H9 (cell line): ENCODE data around the gene CROCC2. TPM values are rescaled to one million over a fixed set of nuclear protein-coding genes. Genes with fewer than 3 reads are reported as not detected.

Experiments used
- DNase-seq: peaks from one replicate; pipeline ENCODE4 v3.0.0-alpha.2; 2017
- H2AFZ ChIP-seq: one replicate; pipeline ENCODE4 v1.6.1; 2013; ENCODE audit warnings: mild to moderate bottlenecking, low read length, control low read depth, moderate library complexity
- H2AK5ac ChIP-seq: 2 replicates; pipeline ENCODE4 v1.6.1; 2013; ENCODE audit warnings: low read length, control low read depth, mixed read lengths; ENCODE audit not compliant: insufficient read length
- H2BK120ac ChIP-seq: one replicate; pipeline ENCODE4 v1.6.1; 2013; ENCODE audit warnings: low read depth, mild to moderate bottlenecking, low read length, control low read depth, inconsistent platforms; ENCODE audit not compliant: poor library complexity, severe bottlenecking
- H2BK12ac ChIP-seq: 2 replicates; pipeline ENCODE4 v1.6.1; 2013; ENCODE audit warnings: low read length, control low read depth, mixed read lengths, low read depth; ENCODE audit not compliant: insufficient read length
- H2BK15ac ChIP-seq: 2 replicates; pipeline ENCODE4 v1.6.1; 2013; ENCODE audit warnings: low read depth, low read length, control low read depth
- H2BK20ac ChIP-seq: one replicate; pipeline ENCODE4 v1.6.1; 2013; ENCODE audit warnings: low read depth, mild to moderate bottlenecking, low read length, control low read depth, inconsistent platforms; ENCODE audit not compliant: poor library complexity, severe bottlenecking
- H2BK5ac ChIP-seq: 2 replicates; pipeline ENCODE4 v1.6.1; 2013; ENCODE audit warnings: low read length, control low read depth, mixed read lengths; ENCODE audit not compliant: insufficient read length
- H3K14ac ChIP-seq: 2 replicates; pipeline ENCODE4 v1.6.1; 2013; ENCODE audit warnings: low read length, control low read depth; ENCODE audit not compliant: insufficient read depth
- H3K18ac ChIP-seq: 2 replicates; pipeline ENCODE4 v1.6.1; 2013; ENCODE audit warnings: low read depth, mild to moderate bottlenecking, mixed read lengths, low read length, control low read depth; ENCODE audit not compliant: insufficient read length
- H3K23ac ChIP-seq: 2 replicates; pipeline ENCODE4 v1.6.1; 2013; ENCODE audit warnings: low read length, control low read depth, mixed read lengths, low read depth; ENCODE audit not compliant: insufficient read length
- H3K23me2 ChIP-seq: 2 replicates; pipeline ENCODE4 v1.6.1; 2013; ENCODE audit warnings: low read depth, mild to moderate bottlenecking, mixed read lengths, low read length, control low read depth; ENCODE audit not compliant: insufficient read length, poor library complexity, severe bottlenecking
- H3K27ac ChIP-seq: 2 replicates; pipeline ENCODE4 v1.5.1; 2013; ENCODE audit warnings: low read length, control low read depth, mixed read lengths, low read depth; ENCODE audit not compliant: insufficient read length
- H3K27me3 ChIP-seq: 2 replicates; pipeline ENCODE4 v1.6.1; 2013; ENCODE audit warnings: low read length, control low read depth, inconsistent platforms; ENCODE audit not compliant: insufficient read depth
- H3K4ac ChIP-seq: 2 replicates; pipeline ENCODE4 v1.6.1; 2013; ENCODE audit warnings: low read depth, mild to moderate bottlenecking, control low read depth, inconsistent platforms, low read length, moderate library complexity
- H3K4me1 ChIP-seq: 2 replicates; pipeline ENCODE4 v1.6.1; 2013; ENCODE audit warnings: low read length, control low read depth, inconsistent platforms; ENCODE audit not compliant: insufficient read depth
- H3K4me2 ChIP-seq: 2 replicates; pipeline ENCODE4 v1.6.1; 2013; ENCODE audit warnings: low read length, control low read depth, mixed read lengths; ENCODE audit not compliant: insufficient read length, insufficient read depth
- H3K56ac ChIP-seq: 2 replicates; pipeline ENCODE4 v1.6.1; 2013; ENCODE audit warnings: low read depth, mild to moderate bottlenecking, mixed read lengths, low read length, control low read depth; ENCODE audit not compliant: insufficient read length
- H3K79me1 ChIP-seq: 2 replicates; pipeline ENCODE4 v1.6.1; 2013; ENCODE audit warnings: low read depth, mild to moderate bottlenecking, moderate library complexity, low read length, control low read depth, inconsistent platforms; ENCODE audit not compliant: insufficient read depth, poor library complexity, severe bottlenecking
- H3K79me2 ChIP-seq: 2 replicates; pipeline ENCODE4 v1.6.1; 2013; ENCODE audit warnings: low read length, control low read depth, inconsistent platforms; ENCODE audit not compliant: insufficient read depth
- H3K9ac ChIP-seq: 2 replicates; pipeline ENCODE4 v1.6.1; 2013; ENCODE audit warnings: low read length, control low read depth, mixed read lengths; ENCODE audit not compliant: insufficient read length; ENCODE audit errors: extremely low read depth
- H3K9me3 ChIP-seq: one replicate; pipeline ENCODE4 v1.6.1; 2013; ENCODE audit warnings: low read depth, low read length, inconsistent platforms; ENCODE audit not compliant: control insufficient read depth
- H3T11ph ChIP-seq: one replicate; pipeline ENCODE4 v1.6.1; 2013; ENCODE audit warnings: mild to moderate bottlenecking, low read length, control low read depth, inconsistent platforms
- H4K20me1 ChIP-seq: one replicate; pipeline ENCODE4 v1.6.1; 2013; ENCODE audit not compliant: control insufficient read depth, insufficient read length, insufficient read depth
- H4K5ac ChIP-seq: 2 replicates; pipeline ENCODE4 v1.6.1; 2013; ENCODE audit warnings: low read depth, mild to moderate bottlenecking, mixed read lengths, low read length, control low read depth; ENCODE audit not compliant: insufficient read length
- H4K8ac ChIP-seq: replicated peaks from 2 replicates; pipeline ENCODE4 v1.6.1; 2013; ENCODE audit warnings: low read length, control low read depth, mixed read lengths, low read depth; ENCODE audit not compliant: insufficient read length
- H4K91ac ChIP-seq: 2 replicates; pipeline ENCODE4 v1.6.1; 2013; ENCODE audit warnings: low read depth, mild to moderate bottlenecking, moderate library complexity, mixed read lengths, low read length, control low read depth; ENCODE audit not compliant: insufficient read length
- H3K27ac Mint-ChIP-seq, 3 experiments: 2 replicates in 2 of 3; 3 replicates in 1 of 3; pipeline ENCODE4 v1.8.0; 2020 to 2021; ENCODE audit warnings: mixed read lengths in 3 of 3, mild to moderate bottlenecking in 1 of 3, moderate library complexity in 1 of 3
- H3K27me3 Mint-ChIP-seq: 2 replicates; pipeline ENCODE4 v1.8.0; 2021; ENCODE audit warnings: low read depth, mild to moderate bottlenecking, moderate library complexity, mixed read lengths
- H3K36me3 Mint-ChIP-seq, 3 experiments: 2 replicates in 2 of 3; 3 replicates in 1 of 3; pipeline ENCODE4 v1.8.0; 2020 to 2021; ENCODE audit warnings: low read depth in 3 of 3, mixed read lengths in 3 of 3; ENCODE audit not compliant: insufficient read depth in 1 of 3
- H3K4me1 Mint-ChIP-seq, 2 experiments: 2 replicates each; pipeline ENCODE4 v1.8.0; 2020; ENCODE audit warnings: mixed read lengths in 2 of 2
- H3K4me3 Mint-ChIP-seq, 2 experiments: 2 replicates in 1 of 2; 3 replicates in 1 of 2; pipeline ENCODE4 v1.8.0; 2020 to 2021; ENCODE audit warnings: mild to moderate bottlenecking in 2 of 2, mixed read lengths in 2 of 2, moderate library complexity in 1 of 2
- H3K9me3 Mint-ChIP-seq, 2 experiments: 2 replicates in 1 of 2; 3 replicates in 1 of 2; pipeline ENCODE4 v1.8.0; 2020; ENCODE audit warnings: mild to moderate bottlenecking in 2 of 2, mixed read lengths in 2 of 2, moderate library complexity in 1 of 2
- CTCF ChIP-seq: fragments of 200-600 bp; sonication (generic); conservative IDR thresholded peaks from 3 replicates; pipeline ENCODE4 v1.8.0; 2021; ENCODE audit warnings: antibody characterized with exemption, mild to moderate bottlenecking
- WGBS: extraction: QIAGEN DNeasy Blood & Tissue Kit; methylation state at CpG from one replicate; pipeline ENCODE4 v1.1.7; 2013; ENCODE audit warnings: missing lambda C conversion rate, low lambda C conversion rate, mixed read lengths; ENCODE audit not compliant: insufficient read length; ENCODE audit errors: extremely low coverage; 5-methylcytosine and 5-hydroxymethylcytosine counted together
- total RNA-seq: library from RNA; stranded (reverse); gene quantifications from 2 replicates; pipeline ENCODE4 v1.2.1, GENCODE V29; 2021

Gene CROCC2
- total RNA-seq, 1 experiment from 2014 or later = not detected

- Histone ChIP-seq H3K9ac (no peak overlapping the region), H2AFZ (no peak overlapping the region), H3K4ac (no peak overlapping the region), H3K23ac (no peak overlapping the region), H2BK120ac (no peak overlapping the region), H2AK5ac (no peak overlapping the region), H4K5ac (no peak overlapping the region), H3K27me3 (no peaks in the 10 kb centered on the region), H4K8ac (no peak overlapping the region), H3K9me3 (no peaks in the 10 kb centered on the region), H2BK20ac (no peak overlapping the region), H3K56ac (no peak overlapping the region), H3K14ac (no peak overlapping the region), H3K18ac (no peak overlapping the region), H3K23me2 (no peaks in the 10 kb centered on the region), H3T11ph (no peak overlapping the region), H3K27ac (no peak overlapping the region), H4K91ac (no peak overlapping the region), H4K20me1 (no peaks in the 10 kb centered on the region), H2BK12ac (no peak overlapping the region), H2BK5ac (no peak overlapping the region), H3K4me1 (no peaks in the 10 kb centered on the region), H3K4me2 (no peak overlapping the region), H2BK15ac (no peak overlapping the region), H3K79me1 (no peaks in the 10 kb centered on the region), H3K79me2 (no peaks in the 10 kb centered on the region)
- no peak for DNase-seq
- Mint-ChIP-seq H3K27ac (no peak overlapping the region), H3K27me3 (no peaks in the 10 kb centered on the region), H3K9me3 (no peaks in the 10 kb centered on the region), H3K36me3 (no peaks in the 10 kb centered on the region; a peak in 1 of 7 replicates), H3K4me1 (peaks cover 0 to 3% of the 10 kb centered on the region in 2 experiments; a peak in 1 of 4 replicates), H3K4me3 (no peak overlapping the region)
- WGBS = no CpG with 5 or more reads among the region's 12 CpGs
- no peak for TF ChIP-seq CTCF
These were observed 31.4 kb upstream of the CROCC2 start for GRCh38 chr2:240874715-240875227.
